HG03521 (cell line): Measurements from ENCODE around the gene KCNH6.

Experiments
- ATAC-seq: cut with Tn5 transposase; IDR thresholded peaks from one replicate; pipeline ENCODE4 v1.9.1; 2021; ENCODE audit warnings: mild to moderate bottlenecking, moderate library complexity; ENCODE audit not compliant: unreplicated experiment

KCNH6 gene

DNA sequence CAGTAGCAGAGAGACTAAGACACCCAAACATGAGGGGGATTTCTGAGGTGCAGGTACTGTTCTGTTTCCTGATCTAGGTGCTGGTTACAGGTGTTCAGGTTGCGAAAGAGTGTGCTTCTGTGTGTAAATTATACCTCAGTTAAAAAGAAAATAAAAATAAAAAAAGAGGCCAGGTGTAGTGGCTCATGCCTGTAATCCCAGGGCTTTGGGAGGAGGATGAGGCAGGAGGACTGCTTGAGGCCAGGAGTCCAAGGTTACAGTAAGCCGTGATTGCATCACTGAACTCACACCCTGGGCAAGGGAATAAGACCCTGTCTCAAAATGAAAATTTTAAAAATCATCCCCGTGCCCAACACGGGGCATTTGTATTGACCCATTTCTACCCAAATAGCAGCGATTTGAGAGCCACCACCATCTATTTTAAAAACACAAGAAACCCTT, 23.9 kb downstream of the KCNH6 start:
- no peak for ATAC-seq

DNA sequence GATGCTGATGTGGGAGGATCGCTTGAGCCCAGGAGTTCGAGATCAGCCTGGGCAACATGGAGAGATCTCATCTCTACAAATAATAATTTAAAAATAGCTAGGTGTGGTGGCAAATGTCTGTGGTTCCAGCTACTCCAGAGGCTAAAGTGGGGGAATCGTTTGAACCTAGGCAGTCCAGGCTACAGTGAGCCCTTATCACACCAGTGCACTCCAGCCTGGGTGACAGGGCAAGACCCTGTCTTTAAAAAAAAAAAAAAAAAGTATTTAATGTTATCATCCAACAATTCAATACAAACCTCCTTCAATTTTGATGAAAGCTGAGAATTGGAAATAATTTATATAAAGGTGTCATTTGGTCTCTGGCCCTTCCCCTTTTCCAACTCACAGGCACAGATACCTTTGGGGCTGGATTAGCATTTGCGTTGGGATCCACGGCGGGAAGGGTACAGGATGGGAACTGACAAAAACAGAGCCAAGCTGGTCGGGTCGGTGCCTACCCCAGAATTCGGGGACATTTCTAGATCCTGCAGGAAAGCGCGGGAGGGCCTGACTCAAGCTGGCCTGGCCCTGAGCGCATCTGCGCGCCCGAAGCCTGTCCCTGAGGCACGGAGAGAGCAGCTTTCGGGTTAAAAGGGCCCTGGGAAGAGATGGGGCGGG, 26.3 kb downstream of the KCNH6 start:
- ATAC-seq, result no peak

DNA sequence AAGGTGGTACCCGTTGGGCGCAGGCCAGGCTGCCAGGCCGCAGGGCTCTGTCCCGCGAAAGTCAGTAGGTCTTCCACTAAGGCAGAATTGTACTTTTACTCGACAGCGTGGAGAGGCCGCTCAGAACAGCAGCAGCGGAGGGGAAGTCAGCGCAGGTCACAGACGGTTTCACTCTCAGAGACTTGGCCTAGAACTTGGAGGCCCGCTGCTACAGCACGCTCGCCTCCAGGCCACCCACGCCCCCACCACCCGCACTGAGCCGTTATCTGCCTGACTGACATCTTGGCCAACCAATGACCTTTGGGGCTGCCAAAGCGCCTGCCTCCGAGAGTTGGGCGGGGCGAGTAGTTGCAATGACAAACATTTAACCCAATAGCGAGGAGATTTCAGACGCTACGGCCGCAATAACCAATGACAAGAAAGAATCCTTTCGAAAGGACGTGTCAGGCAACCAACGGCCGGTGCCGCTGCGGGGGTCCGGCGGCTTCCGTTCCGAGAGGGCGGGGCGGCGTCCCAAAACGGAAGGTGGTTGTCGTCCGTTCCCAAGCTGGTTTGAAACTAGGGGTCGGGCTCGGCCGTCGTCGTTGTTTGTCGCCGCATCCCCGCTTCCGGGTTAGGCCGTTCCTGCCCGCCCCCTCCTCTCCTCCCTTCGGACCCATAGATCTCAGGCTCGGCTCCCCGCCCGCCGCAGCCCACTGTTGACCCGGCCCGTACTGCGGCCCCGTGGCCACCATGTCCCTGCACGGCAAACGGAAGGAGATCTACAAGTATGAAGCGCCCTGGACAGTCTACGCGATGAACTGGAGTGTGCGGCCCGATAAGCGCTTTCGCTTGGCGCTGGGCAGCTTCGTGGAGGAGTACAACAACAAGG, 27.0 kb downstream of the KCNH6 start, which contains the start of gene DCAF7:
DCAF7 (plus strand) TSS at position 532 of the 871 bp plus-strand sequence; CDS start at position 733, 201 bp downstream.
- peak; percentile 93 for ATAC-seq

DNA sequence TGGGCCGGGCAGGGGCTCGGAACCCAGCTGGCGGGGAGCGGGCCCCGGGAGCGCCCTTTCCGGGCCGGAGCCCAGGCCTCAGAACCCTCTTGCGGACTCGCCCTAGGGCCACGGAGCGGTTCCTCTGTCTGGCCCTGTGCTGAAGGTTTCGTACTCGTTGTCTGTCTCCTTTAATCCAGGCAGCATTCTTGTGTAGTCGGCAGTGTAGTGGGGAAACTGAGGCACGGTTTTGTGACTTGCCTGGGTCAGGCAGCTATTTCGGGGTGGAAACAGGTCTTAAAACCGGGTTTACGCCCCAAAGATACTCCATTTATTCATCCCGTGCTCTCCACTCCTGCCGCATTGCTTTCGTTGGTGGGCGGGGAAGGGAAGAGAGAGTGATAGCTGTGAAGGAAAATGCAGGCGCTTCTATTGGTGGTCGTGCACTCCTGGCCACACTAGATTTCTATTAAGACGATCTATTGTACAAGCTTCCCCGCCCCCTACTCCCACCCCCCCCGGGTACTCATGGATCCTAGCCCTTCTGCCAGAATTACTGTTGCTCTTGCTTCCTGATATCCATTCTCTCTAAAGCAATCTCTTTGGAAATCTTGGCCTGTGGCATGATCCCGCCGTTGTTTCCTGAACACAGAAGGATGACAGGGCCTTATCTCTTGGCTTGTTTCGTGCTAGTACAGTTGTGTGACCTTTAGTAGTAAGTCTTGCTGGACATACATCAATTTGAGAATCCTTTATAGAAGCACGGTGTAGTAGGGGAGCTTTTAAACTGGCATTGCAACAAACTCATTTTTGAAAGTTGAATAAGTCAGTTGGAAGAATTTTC, 27.9 kb downstream of the KCNH6 start:
- ATAC-seq, result no peak

DNA sequence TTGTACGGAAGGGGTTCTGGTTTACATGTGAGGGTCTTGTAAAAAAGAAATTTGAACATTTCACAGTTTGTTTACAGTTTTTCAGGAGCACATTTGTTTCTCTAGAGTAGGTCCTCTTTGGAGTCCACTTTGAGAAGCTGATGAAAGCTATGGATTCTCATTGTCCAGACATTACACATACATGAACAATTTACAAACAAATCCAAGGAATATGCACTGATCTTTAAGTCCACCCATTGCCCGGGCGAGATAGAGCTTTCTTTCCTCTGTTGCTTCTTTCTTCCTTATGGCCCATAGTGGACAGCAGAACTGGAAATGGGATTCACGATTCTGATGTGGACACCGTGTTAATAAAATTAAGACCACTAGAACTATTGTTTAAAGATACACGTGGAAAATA, 29.1 kb downstream of the KCNH6 start:
- ATAC-seq, result no peak

DNA sequence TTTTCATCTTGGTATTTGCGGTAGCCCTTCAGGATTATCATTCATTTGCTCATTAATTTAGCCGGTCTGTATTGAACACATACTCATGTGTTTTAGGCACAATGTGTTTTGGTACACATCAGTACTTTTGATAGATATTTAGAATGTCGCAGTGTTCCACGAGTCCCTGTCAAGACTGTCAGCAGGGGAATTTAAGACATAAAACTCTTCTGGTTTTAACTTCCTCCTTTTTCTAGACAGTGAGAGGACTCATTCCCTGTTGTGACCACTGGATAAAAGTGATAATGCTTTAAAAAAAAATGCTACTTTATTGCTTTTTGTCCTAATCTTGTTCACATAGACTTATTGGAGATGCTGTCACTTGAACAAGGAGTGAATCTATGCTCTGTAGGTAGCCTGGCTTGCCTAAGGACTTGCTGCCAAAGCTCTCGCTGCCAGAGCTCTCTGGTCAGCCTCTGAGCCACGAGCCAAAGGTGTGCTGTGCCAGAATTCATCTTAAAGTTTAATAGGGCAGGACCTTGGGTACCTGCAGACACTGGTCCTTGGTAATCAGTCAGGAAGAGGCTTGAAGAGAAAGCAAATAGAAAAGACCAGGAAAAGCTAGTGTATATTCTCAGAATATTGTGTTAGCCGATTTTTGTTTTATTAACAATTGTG, 32.5 kb downstream of the KCNH6 start:
- no peak for ATAC-seq

DNA sequence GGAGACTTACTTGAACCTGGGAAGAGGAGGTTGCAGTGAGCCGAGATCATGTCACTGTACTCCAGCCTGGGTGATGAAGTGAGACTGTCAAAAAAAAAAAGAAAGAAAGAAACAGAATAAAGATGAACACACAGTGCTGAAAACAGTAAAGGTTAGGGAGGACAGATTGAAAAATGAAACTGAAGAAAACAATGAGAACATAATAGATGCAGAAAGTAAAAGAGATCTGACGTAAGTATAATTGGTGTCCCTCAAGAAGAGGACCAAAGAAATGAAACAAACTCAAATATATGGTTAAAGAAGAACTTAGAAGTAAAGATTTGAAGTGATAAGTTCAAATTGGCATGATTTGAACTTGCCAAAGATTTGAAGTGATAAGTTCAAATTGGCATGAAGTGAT, 34.3 kb downstream of the KCNH6 start:
- ATAC-seq, result no peak

DNA sequence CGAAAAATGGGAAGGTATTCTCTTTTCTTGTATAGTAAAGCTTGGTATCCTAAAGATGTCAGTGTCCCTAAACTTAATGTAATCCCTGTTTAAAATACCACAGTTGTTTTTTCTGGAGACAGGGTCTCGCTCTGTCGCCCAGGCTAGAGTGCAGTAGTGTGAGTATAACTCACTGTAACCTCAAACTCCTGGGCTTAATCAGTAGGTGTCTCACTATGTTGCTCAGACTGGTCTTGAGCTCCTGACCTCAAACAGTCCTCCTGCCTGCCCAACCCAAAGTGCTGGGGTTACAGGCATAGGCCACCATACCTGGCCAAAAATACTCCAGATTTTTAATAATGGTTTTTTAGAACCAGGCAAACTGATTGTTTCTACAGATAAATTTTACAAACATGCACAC, 35.3 kb downstream of the KCNH6 start:
- ATAC-seq, result no peak

DNA sequence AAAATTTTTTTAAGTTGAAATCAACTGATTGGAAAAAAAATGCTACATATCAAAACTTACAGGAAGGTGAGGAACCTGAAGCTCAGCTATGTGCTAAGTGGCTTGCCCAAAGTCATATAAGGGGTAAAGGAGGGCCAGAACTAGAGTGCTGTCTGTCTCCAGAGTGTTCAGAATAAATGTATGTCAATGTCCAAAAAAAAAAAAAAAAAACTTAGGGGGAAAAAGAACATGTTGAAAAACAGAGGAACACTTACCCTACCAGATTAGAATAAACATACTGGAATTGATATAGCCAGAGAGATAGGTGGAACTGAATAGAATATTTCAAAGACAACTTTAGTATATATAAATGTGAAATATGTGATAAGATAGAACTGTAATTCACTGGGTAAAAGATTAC, 38.7 kb downstream of the KCNH6 start:
- no peak for ATAC-seq

DNA sequence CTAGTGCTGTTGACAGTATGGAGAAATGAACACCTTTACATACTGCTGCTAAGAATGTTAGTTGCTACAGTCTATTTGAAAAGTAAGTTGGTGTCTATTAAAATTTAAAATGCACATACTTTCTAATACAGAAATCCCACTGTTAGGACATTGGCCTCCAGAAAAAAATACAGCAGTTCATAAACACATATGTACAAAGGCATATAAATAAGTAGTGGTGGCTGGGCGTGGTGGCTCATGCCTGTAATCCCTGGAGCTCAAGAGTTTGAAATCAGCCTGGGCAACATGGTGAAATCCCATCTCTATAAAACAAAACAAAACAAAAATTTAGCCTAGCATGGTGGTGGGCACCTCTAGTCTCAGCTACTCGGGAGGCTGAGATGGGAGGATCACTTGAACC, 40.2 kb downstream of the KCNH6 start:
- no peak for ATAC-seq

DNA sequence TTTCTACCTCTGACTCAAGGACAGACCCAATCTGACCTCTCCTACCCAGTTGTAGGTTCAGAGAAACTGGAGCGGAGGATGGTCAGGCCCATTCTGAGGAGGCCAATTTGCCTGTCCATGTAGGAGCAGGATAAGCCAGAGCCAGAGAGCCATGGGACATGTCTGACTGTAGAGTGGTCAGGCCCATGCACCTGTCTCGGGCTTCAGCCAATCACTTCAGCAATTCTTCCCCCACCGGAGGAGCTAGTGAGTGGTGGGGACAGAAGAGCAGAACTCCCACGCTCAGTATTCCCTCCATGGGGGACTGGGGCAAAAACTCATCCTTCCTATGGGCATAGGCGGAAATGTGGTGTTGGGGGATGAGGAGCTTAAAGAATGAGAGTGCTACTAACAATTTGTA, 41.4 kb downstream of the KCNH6 start:
- no peak for ATAC-seq

DNA sequence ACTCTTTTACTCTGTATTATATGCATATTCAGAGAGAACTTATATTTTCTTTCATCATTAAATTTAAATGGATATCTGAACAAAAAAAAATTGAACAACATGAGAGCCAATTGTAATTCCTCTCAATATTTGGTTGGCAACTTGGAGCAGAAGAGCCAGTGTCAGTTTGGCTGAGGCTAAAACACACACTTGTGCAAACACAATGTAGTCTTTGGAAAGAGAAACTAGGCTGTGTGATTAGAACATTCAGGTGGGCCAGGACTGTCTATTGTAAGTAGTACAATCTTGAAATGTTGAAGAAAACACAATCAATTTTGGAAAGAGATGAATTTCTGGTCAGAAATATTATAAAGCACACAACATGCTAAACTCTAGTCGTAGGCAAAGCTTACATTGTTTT, 44.1 kb downstream of the KCNH6 start:
- ATAC-seq, result no peak

DNA sequence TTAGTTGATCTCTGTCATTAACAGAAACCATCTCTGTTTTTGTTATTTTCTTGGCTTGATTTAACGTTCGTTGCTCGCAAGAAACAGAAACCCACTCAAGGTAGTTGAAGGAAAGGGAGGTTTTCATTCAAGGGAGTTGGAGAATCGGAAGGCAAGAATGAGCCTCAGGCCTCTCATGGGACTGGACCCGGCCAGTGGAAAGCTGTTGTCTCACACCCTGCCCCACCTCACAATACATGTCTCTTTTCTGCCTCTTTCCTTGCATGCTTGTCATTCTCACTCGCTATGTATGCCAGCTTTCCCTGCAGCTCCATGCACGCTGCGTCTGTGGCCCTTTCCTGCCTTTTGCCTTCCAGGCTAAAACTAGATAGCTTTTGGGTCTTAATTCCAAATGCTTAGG, 45.4 kb downstream of the KCNH6 start:
- no peak for ATAC-seq

DNA sequence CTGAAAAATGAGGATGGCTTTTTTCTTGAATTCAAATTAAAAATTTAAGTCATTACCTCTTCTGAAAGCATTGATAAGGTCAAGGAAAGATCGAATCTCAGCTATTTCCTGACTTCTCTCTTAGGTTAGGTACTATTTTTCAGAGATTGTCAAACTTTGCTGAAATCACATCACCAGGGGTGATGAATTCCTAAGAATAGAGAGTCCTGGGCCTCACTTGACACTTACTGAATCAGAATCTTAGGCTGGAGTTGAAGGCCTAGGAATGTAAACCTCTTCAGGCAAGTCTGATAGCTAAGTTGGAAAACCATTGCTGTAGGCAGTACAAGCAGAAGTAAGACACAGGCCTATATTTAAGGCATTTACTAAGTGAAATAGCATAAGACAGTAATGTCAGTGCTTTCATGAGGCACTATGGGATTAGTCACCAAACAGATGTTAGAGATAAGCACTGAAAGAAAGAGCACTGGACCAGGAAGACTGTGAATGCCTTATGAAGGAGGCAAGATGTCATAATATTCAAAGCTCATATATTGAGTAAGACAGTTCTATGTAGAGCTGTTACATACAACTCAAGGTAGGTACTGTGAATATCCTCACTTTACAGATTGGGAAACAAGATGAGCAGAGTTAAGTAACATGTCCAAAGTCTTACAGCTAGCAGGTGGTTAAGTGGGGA, 48.6 kb downstream of the KCNH6 start:
- ATAC-seq, result no peak

DNA sequence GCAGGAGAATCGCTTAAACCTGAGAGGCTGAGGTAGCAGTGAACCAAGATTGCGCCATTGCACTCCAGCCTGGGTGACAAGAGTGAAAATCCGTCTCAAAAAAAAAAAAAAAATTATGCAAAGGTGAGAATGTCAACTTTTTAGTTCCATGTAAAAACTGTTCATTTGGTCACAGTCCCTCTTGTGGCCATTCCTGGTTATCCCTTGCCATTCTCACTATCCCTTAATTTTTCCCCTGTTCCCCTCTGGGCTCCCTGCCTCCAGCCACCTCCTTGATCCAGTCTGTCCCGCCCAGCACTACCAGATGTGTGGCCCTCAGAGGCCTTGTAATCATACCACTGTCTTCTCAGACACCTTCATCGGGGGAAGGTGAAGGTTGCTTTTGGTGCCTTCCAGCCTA, 50.5 kb downstream of the KCNH6 start:
- no peak for ATAC-seq

DNA sequence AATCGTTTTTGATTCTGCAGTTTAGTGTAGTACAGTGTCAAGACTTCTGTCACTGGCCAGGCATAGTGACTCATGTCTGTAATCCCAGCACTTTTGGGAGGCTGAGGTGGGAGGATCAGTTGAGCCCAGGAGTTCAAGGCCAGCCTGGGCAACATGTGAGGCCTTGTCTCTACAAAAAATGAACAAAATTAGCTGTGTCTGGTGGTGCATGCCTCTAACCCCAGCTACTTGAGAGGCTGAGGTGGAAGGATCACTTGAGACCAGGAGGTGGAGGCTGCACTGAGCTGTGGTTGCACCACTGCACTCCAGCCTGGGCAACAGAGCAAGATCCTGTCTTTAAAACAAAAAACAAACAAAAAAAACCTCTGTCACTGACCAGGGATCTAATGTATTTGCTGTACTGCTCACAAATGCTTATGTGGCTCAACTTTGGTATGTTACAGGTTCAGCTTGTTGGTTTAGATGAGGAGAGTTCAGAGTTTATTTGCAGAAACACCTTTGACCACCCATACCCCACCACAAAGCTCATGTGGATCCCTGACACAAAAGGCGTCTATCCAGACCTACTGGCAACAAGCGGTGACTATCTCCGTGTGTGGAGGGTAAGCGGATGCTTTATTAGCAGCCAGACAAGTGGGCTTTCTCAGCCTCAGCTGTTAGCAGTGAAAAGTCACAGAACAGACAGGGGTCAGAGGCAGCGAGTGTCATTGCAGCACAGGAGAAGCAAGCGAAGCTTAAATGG, 55.0 kb downstream of the KCNH6 start:
- ATAC-seq, result no peak

DNA sequence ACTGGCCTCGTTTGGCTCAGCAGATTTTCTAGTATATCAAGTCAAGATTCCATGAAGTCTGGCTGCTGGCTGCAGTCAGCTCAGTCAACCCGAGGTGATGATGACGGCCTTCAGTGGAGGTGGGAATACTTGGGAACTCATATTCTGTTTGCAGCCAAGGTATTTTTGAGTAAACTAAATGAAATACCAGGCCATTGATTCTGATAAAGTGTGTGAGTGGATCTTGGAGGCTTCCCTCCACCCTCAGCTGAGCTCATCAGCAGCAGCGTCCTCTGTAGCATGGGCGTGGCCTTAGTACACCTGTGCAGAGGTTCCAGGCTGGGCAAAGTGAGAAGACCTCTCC, 55.6 kb downstream of the KCNH6 start:
- no peak for ATAC-seq

DNA sequence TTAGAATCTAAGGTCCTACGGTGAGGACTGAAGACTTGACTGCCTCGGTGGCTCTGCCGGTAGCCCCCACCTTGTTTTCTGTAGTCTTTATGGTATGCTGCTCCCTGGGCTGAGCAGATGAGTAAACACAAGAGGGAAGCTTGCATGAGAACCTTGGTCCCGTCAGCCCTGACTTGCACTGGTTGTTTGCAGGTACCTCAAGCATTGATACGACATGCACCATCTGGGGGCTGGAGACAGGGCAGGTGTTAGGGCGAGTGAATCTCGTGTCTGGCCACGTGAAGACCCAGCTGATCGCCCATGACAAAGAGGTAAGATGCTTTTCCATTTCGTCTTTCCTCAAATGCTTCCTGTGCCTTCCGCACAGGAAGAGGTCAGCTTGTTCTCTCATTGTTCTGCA, 56.5 kb downstream of the KCNH6 start:
- no peak for ATAC-seq

DNA sequence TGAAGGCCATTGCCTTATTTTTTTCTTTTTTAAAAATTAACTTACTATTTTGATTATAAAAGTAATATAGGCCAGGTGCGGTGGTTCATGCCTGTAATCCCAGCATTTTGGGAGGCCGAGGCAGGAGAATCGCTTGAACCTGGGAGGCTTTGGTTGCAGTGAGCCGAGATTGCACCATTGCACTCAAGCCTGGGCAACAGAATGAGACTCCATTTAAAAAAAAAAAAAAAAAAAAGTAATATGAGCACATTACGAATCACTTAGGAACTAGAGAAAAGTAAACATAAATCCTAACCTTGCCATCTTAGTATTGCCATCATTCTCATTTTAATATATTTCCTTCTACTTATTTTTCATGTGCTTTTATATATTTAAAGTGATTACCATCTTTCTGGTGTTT, 64.6 kb downstream of the KCNH6 start:
- no peak for ATAC-seq

DNA sequence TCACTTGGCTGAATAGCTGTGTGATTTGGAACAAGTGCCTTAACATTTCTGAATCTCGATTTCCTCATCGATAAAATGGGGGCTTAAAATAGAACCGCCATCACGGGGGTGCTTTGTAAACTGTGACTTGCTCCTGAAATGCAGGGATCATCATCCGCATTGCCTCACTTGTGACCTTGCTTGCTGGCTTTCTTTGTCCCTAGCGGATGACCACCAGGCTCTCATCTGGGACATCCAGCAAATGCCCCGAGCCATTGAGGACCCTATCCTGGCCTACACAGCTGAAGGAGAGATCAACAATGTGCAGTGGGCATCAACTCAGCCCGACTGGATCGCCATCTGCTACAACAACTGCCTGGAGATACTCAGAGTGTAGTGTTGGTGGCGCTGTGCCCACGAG, 65.6 kb downstream of the KCNH6 start:
- no peak for ATAC-seq
